Keratinocyte (primary cell): ENCODE data around the gene MCF2L2.

Source experiments
- EZH2 ChIP-seq: IDR thresholded peaks from one replicate; pipeline ENCODE4 v1.6.1; 2012; ENCODE audit warnings: inconsistent platforms, mild to moderate bottlenecking, low read length, moderate library complexity
- TF ChIP-seq, protein P1 (sequence below), 3 experiments: IDR thresholded peaks in 1 of 3; conservative IDR thresholded peaks in 1 of 3; optimal IDR thresholded peaks in 1 of 3; 2 replicates in 2 of 3; 3 replicates in 1 of 3; pipeline versions ENCODE3 to v1.5.1; 2011; ENCODE audit warnings: low read length in 3 of 3, mild to moderate bottlenecking in 3 of 3, moderate library complexity in 2 of 3, control low read depth in 1 of 3, inconsistent platforms in 1 of 3; ENCODE audit not compliant: insufficient read depth in 2 of 3; ENCODE audit errors: extremely low read depth in 1 of 3

DNA sequence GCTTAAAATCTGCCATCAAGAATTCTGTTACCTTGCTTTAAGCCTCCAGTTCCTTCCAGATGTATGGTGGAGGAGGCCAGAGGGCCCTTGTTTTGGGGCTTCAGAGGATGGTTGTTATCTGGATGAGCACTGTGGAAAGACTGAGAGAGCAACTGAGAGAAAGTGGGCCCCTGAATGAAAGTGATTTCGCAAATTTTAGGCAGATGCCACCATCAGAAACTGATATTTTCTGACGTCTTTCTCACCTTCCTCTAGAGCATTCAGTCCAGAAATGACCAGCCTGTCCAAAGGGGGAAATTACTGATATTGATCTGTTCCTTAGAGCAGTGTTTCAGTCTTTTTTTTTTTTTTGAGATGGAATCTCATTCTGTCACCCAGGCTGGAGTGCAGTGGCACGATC, 162.0 kb downstream of the MCF2L2 start:
- TF ChIP-seq EZH2, result no peak
- TF ChIP-seq, protein P1, sequence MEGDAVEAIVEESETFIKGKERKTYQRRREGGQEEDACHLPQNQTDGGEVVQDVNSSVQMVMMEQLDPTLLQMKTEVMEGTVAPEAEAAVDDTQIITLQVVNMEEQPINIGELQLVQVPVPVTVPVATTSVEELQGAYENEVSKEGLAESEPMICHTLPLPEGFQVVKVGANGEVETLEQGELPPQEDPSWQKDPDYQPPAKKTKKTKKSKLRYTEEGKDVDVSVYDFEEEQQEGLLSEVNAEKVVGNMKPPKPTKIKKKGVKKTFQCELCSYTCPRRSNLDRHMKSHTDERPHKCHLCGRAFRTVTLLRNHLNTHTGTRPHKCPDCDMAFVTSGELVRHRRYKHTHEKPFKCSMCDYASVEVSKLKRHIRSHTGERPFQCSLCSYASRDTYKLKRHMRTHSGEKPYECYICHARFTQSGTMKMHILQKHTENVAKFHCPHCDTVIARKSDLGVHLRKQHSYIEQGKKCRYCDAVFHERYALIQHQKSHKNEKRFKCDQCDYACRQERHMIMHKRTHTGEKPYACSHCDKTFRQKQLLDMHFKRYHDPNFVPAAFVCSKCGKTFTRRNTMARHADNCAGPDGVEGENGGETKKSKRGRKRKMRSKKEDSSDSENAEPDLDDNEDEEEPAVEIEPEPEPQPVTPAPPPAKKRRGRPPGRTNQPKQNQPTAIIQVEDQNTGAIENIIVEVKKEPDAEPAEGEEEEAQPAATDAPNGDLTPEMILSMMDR (optimal IDR thresholded peaks at IDR 0.05 in 1 of 3, IDR thresholded peaks at IDR 0.05 in 1 of 3, conservative IDR thresholded peaks at IDR 0.05 in 1 of 3; ENCODE audit: extremely low read depth in 1 of 3, insufficient read depth in 2 of 3, low read length in 3 of 3), result no peak
